Activated B cell treated with CpG ODN at 0.5 μM for 24 hours (primary cell): ENCODE results near the gene CDC42EP4. TPM values are rescaled to one million over a fixed set of nuclear protein-coding genes. Genes with fewer than 3 reads are reported as not detected.
"Not testable (repeated sequence)": the region's sequence is repeated elsewhere in the genome, so short reads cannot be mapped to it uniquely, and the experiment has no call there.

Experiments
- ATAC-seq: fragments of 200-7000 bp; cut with Tn5 transposase; one replicate; pipeline ENCODE4 v1.10.0; 2021; ENCODE audit warnings: low read depth, mild to moderate bottlenecking, moderate library complexity
- CTCF ChIA-PET: fragments of 350-600 bp; sonication (Branson Sonifier 250); formaldehyde crosslinking; loops from one replicate; lab custom pipeline; 2021; ENCODE audit warnings: antibody characterized with exemption; lab: Charles Lee
- POLR2A ChIA-PET: fragments of 350-600 bp; sonication (Branson Sonifier 250); formaldehyde crosslinking; loops from one replicate; lab custom pipeline; 2021; ENCODE audit warnings: antibody characterized with exemption; lab: Charles Lee
- DNase-seq: peaks from one replicate; pipeline ENCODE4 v3.0.0; 2022
- H3K27ac Mint-ChIP-seq: one replicate; pipeline ENCODE4 v1.8.0; 2020; ENCODE audit warnings: mixed read lengths
- H3K27me3 Mint-ChIP-seq: one replicate; pipeline ENCODE4 v1.8.0; 2021; ENCODE audit warnings: mixed read lengths
- H3K36me3 Mint-ChIP-seq: one replicate; pipeline ENCODE4 v1.8.0; 2021; ENCODE audit warnings: low read depth, mixed read lengths
- H3K4me1 Mint-ChIP-seq: one replicate; pipeline ENCODE4 v1.8.0; 2021; ENCODE audit warnings: mixed read lengths
- H3K4me3 Mint-ChIP-seq: one replicate; pipeline ENCODE4 v1.8.0; 2020; ENCODE audit warnings: mild to moderate bottlenecking, mixed read lengths
- H3K9me3 Mint-ChIP-seq: one replicate; pipeline ENCODE4 v1.8.0; 2020; ENCODE audit warnings: mixed read lengths
- intact Hi-C: fragments of 100-400 bp; cut with micrococcal nuclease; formaldehyde crosslinking; loops from one replicate; pipeline ENCODE4 v1.15.1; 2024
- total RNA-seq: library from RNA; stranded (reverse); gene quantifications from 2 replicates; pipeline ENCODE4 v1.2.3, GENCODE V29; 2022
- TF ChIP-seq, protein P1 (sequence below): fragments of 200-600 bp; IDR thresholded peaks from one replicate; pipeline ENCODE4 v1.8.0; 2022; ENCODE audit warnings: antibody characterized with exemption, mild to moderate bottlenecking

The CDC42EP4 gene
- total RNA-seq, 1 donor from 2014 or later = 0.95 TPM

GRCh38 chr17:73268582-73269328, 43.0 kb downstream of the CDC42EP4 start:
- Mint-ChIP-seq H3K4me1 (peaks cover 8% of the 10 kb centered on the region), H3K36me3 (no peaks in the 10 kb centered on the region), H3K4me3 (no peak overlapping the region), H3K27me3 (no peaks in the 10 kb centered on the region), H3K27ac (no peak overlapping the region), H3K9me3 (no peaks in the 10 kb centered on the region)
- no peak for ATAC-seq
- ChIA-PET POLR2A (no interaction called here), CTCF (no interaction called here)
- TF ChIP-seq, protein P1, sequence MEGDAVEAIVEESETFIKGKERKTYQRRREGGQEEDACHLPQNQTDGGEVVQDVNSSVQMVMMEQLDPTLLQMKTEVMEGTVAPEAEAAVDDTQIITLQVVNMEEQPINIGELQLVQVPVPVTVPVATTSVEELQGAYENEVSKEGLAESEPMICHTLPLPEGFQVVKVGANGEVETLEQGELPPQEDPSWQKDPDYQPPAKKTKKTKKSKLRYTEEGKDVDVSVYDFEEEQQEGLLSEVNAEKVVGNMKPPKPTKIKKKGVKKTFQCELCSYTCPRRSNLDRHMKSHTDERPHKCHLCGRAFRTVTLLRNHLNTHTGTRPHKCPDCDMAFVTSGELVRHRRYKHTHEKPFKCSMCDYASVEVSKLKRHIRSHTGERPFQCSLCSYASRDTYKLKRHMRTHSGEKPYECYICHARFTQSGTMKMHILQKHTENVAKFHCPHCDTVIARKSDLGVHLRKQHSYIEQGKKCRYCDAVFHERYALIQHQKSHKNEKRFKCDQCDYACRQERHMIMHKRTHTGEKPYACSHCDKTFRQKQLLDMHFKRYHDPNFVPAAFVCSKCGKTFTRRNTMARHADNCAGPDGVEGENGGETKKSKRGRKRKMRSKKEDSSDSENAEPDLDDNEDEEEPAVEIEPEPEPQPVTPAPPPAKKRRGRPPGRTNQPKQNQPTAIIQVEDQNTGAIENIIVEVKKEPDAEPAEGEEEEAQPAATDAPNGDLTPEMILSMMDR = no peak
- DNase-seq = no peak
- intact Hi-C loops = no loop called here

DNA sequence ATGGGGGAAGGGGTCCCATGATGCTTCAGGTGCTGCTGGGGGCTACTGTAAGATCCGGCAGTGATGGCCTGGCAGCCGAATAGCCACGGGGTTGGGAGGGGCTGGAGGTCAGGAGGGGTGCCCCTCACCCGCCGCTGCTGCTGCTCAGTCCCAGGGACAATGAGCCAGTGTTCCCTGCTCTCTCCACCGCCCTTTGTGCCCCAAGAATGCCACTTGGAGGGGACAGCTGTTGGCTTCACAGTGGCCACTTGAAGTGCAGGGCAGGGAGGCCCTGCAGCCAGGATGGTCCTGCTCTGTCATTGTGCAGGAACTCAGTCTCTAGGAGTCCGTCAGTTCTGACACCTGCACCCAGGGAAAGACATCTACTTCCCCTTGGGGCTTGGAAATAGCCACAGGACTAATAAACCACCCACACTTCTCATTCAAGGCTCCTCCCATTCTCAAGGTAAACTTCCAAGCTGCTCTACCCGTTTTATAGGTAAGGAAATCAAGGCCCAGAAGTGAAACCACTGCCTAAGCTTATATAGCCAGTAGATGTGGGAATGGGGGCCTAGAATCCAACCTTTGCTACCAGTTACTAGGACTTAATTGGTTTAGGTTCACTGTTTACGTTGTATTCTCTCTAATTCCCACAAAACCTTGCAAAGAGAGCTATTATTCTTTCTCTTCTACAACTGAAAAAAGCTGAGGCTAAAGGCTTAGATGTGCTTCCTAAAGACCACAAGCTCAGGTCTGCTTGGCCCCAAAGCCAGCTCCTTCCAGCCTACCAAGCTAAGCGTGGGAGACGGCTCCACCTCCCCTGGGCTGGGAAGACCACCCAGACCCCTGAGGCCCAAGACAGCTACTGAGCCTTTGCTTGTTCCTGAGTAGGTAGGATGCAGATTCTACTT, 43.9 kb downstream of the CDC42EP4 start:
- intact Hi-C loops = no loop called here
- CTCF ChIA-PET = no interaction called here
- Mint-ChIP-seq H3K4me1 (peaks cover 8% of the 10 kb centered on the region), H3K36me3 (no peaks in the 10 kb centered on the region), H3K27me3 (no peaks in the 10 kb centered on the region), H3K27ac (no peak overlapping the region), H3K9me3 (no peaks in the 10 kb centered on the region), H3K4me3 (no peak overlapping the region)
- ATAC-seq (no peak), DNase-seq (no peak)
- TF ChIP-seq, protein P1 = no peak
- POLR2A ChIA-PET = no interaction called here

- CTCF ChIA-PET = interaction anchor here (1.0 kb wide), 1 partner anchor 44 kb away, joined by 3 read pairs; no protein-coding TSS in a partner anchor
Observed at GRCh38 chr17:73266796-73267195, 45.0 kb downstream of the CDC42EP4 start.

GRCh38 chr17:73265646-73266640, 45.9 kb downstream of the CDC42EP4 start:
- ATAC-seq = no peak
- intact Hi-C loops = no loop called here
- ChIA-PET CTCF (interaction anchor here (1.0 kb wide), 1 partner anchor 45 kb away, joined by 3 read pairs; no protein-coding TSS in a partner anchor), POLR2A (no interaction called here)
- Mint-ChIP-seq H3K36me3 (no peaks in the 10 kb centered on the region), H3K27me3 (peaks cover 3% of the 10 kb centered on the region), H3K9me3 (no peaks in the 10 kb centered on the region), H3K4me1 (peaks cover 3% of the 10 kb centered on the region), H3K27ac (no peak overlapping the region), H3K4me3 (no peak overlapping the region)
- no peak for DNase-seq
- TF ChIP-seq, protein P1 = no peak

More at GRCh38 chr17:73266796-73267195, 45.0 kb downstream of the CDC42EP4 start:
- Mint-ChIP-seq H3K27ac (no peak overlapping the region), H3K27me3 (peaks cover 3% of the 10 kb centered on the region), H3K36me3 (no peaks in the 10 kb centered on the region), H3K9me3 (no peaks in the 10 kb centered on the region), H3K4me1 (peaks cover 8% of the 10 kb centered on the region), H3K4me3 (no peak overlapping the region)
- intact Hi-C loops = no loop called here
- ATAC-seq = no peak
- POLR2A ChIA-PET = no interaction called here
- TF ChIP-seq, protein P1 = no peak
- DNase-seq = no peak

GRCh38 chr17:73264448-73264847, 47.4 kb downstream of the CDC42EP4 start:
- H3K27me3 Mint-ChIP-seq, POLR2A ChIA-PET, H3K4me1 Mint-ChIP-seq, H3K27ac Mint-ChIP-seq, DNase-seq, intact Hi-C loops, ATAC-seq, H3K36me3 Mint-ChIP-seq, H3K4me3 Mint-ChIP-seq, H3K9me3 Mint-ChIP-seq, CTCF ChIA-PET: not testable (repeated sequence)
